HL-60 (cell line): ENCODE data around the gene C1orf141.

ENCODE experiments used
- GABPA ChIP-seq: IDR thresholded peaks from 2 replicates; pipeline ENCODE4 v1.6.1; 2012; ENCODE audit warnings: low read depth
- TF ChIP-seq, protein P1 (sequence below): IDR thresholded peaks from one replicate; pipeline ENCODE4 v1.5.1; 2011; ENCODE audit warnings: low read length, control low read depth, inconsistent platforms; ENCODE audit not compliant: insufficient read depth

- TF ChIP-seq, protein P1, sequence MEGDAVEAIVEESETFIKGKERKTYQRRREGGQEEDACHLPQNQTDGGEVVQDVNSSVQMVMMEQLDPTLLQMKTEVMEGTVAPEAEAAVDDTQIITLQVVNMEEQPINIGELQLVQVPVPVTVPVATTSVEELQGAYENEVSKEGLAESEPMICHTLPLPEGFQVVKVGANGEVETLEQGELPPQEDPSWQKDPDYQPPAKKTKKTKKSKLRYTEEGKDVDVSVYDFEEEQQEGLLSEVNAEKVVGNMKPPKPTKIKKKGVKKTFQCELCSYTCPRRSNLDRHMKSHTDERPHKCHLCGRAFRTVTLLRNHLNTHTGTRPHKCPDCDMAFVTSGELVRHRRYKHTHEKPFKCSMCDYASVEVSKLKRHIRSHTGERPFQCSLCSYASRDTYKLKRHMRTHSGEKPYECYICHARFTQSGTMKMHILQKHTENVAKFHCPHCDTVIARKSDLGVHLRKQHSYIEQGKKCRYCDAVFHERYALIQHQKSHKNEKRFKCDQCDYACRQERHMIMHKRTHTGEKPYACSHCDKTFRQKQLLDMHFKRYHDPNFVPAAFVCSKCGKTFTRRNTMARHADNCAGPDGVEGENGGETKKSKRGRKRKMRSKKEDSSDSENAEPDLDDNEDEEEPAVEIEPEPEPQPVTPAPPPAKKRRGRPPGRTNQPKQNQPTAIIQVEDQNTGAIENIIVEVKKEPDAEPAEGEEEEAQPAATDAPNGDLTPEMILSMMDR: no peak
- no peak for TF ChIP-seq GABPA
Observed at GRCh38 chr1:67052741-67053534, 81.8 kb downstream of the C1orf141 start.
